Spleen (tissue), 7 donors: ENCODE data around the gene PNPLA8.

Source experiments
- POLR2A ChIP-seq, 3 donors: fragments of 450-650 bp; IDR thresholded peaks; one replicate each; pipeline ENCODE4 v1.5.1; 2017; ENCODE audit warnings: antibody characterized with exemption in 3 of 3, mild to moderate bottlenecking in 1 of 3
- POLR2AphosphoS5 ChIP-seq, 3 donors: sonication (generic); formaldehyde crosslinking; IDR thresholded peaks; one replicate each; pipeline ENCODE4 v1.5.1; 2017; ENCODE audit warnings: antibody characterized with exemption in 3 of 3
- TF ChIP-seq, protein P1 (sequence below), 11 experiments: fragments of 200-600 bp in 7 of 11; fragments of 450-650 bp in 4 of 11; sonication (generic) in 4 of 11; IDR thresholded peaks in 8 of 11; conservative IDR thresholded peaks in 3 of 11; 1 replicate in 7 of 11; 2 replicates in 4 of 11; pipeline versions ENCODE4 v1.4.0 to v1.8.0; 2016 to 2021; ENCODE audit warnings: antibody characterized with exemption in 11 of 11, inconsistent platforms in 4 of 11, mild to moderate bottlenecking in 1 of 11
- donor health status: DM: no; HTN: no; CAD: no; lungs with moderate emphysema.
- donor health status: DM: no; HTN: no; CAD: no.
- donor health status: DM: no; HTN: no; CAD: no.

DNA sequence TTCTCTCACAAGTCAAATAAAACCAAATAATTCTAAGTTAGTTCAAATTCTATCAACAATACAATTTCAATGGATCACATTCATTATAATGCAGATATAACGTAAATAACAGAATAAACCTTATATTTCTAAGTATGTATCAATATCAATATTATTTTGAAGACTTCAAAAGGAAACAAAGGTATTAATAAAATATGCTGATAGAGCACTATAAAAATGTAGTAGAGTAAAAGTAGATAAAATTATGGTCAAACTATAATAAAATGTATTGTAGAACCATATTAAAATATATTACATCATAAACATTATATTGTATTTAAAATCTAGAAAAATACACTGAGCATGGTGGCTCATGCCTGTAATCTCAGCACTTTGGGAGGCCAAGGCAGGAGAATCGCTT lies 46.2 kb downstream of the PNPLA8 start:
- TF ChIP-seq POLR2A (IDR thresholded peaks at IDR 0.05), result no peak
- TF ChIP-seq, protein P1, sequence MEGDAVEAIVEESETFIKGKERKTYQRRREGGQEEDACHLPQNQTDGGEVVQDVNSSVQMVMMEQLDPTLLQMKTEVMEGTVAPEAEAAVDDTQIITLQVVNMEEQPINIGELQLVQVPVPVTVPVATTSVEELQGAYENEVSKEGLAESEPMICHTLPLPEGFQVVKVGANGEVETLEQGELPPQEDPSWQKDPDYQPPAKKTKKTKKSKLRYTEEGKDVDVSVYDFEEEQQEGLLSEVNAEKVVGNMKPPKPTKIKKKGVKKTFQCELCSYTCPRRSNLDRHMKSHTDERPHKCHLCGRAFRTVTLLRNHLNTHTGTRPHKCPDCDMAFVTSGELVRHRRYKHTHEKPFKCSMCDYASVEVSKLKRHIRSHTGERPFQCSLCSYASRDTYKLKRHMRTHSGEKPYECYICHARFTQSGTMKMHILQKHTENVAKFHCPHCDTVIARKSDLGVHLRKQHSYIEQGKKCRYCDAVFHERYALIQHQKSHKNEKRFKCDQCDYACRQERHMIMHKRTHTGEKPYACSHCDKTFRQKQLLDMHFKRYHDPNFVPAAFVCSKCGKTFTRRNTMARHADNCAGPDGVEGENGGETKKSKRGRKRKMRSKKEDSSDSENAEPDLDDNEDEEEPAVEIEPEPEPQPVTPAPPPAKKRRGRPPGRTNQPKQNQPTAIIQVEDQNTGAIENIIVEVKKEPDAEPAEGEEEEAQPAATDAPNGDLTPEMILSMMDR (IDR thresholded peaks at IDR 0.05 in 8 of 11, conservative IDR thresholded peaks at IDR 0.05 in 3 of 11), result no peak
- no peak for TF ChIP-seq POLR2AphosphoS5 (IDR thresholded peaks at IDR 0.05)
